Caco-2 (cell line): ENCODE results near the gene GRPR. TPM values are rescaled to one million over a fixed set of nuclear protein-coding genes. Genes with fewer than 3 reads are reported as not detected.

Experiments used
- BruUV-seq: library from RNA; stranded (reverse); fragments of 400-500 nt; replicated peaks from 2 replicates; lab custom pipeline; 2021; lab: Mats Ljungman, UMichigan
- CTCF ChIA-PET: fragments of 300-600 bp; sonication (Branson Sonifier 250); formaldehyde crosslinking; loops from one replicate; lab custom pipeline; 2022; ENCODE audit warnings: antibody characterized with exemption; lab: Charles Lee
- POLR2A ChIA-PET: fragments of 300-600 bp; sonication (Branson Sonifier 250); formaldehyde crosslinking; loops from one replicate; lab custom pipeline; 2022; ENCODE audit warnings: antibody characterized with exemption; lab: Charles Lee
- DNase-seq, 2 experiments: peaks; one replicate each; pipeline versions ENCODE4 v3.0.0 to v3.0.0-alpha.2; 2020 to 2022
- H3K27me3 ChIP-seq: replicated peaks from 2 replicates; pipeline ENCODE4 v1.6.0; 2011; ENCODE audit warnings: low read length; ENCODE audit not compliant: control insufficient read depth, insufficient read depth
- H3K36me3 ChIP-seq: 2 replicates; pipeline ENCODE4 v1.5.1; 2011; ENCODE audit warnings: low read length; ENCODE audit not compliant: control insufficient read depth, insufficient read depth
- H3K4me1 ChIP-seq: fragments of 250-450 bp; sonication (Bioruptor Pico); 2 replicates; pipeline ENCODE4 v1.5.1; 2020; ENCODE audit warnings: mild to moderate bottlenecking
- H3K4me3 ChIP-seq: 2 replicates; pipeline ENCODE4 v1.5.1; 2011; ENCODE audit warnings: low read depth, mild to moderate bottlenecking, control low read depth, low read length
- H3K9me3 ChIP-seq: fragments of 250-450 bp; sonication (Bioruptor Pico); 2 replicates; pipeline ENCODE4 v1.5.1; 2020; ENCODE audit warnings: mild to moderate bottlenecking, moderate library complexity
- H3K27ac Mint-ChIP-seq: one replicate; pipeline ENCODE4 v1.8.0; 2022; ENCODE audit warnings: mixed read lengths; ENCODE audit not compliant: unreplicated experiment
- H3K27me3 Mint-ChIP-seq: one replicate; pipeline ENCODE4 v1.8.0; 2022; ENCODE audit warnings: mixed read lengths; ENCODE audit not compliant: insufficient read depth, unreplicated experiment
- H3K36me3 Mint-ChIP-seq: one replicate; pipeline ENCODE4 v1.8.0; 2022; ENCODE audit warnings: mild to moderate bottlenecking, mixed read lengths; ENCODE audit not compliant: insufficient read depth, unreplicated experiment
- H3K4me1 Mint-ChIP-seq: one replicate; pipeline ENCODE4 v1.8.0; 2022; ENCODE audit warnings: low read depth, mixed read lengths; ENCODE audit not compliant: unreplicated experiment
- H3K4me3 Mint-ChIP-seq: one replicate; pipeline ENCODE4 v1.8.0; 2022; ENCODE audit warnings: mild to moderate bottlenecking, moderate library complexity, mixed read lengths; ENCODE audit not compliant: unreplicated experiment
- H3K9me3 Mint-ChIP-seq: one replicate; pipeline ENCODE4 v1.8.0; 2022; ENCODE audit warnings: mixed read lengths; ENCODE audit not compliant: unreplicated experiment
- CTCF ChIP-seq, 2 experiments: fragments of 200-600 bp in 1 of 2; IDR thresholded peaks; 1 replicate in 1 of 2; 2 replicates in 1 of 2; pipeline versions ENCODE4 v1.5.1 to v1.8.0; 2011 to 2022; ENCODE audit warnings: antibody characterized with exemption in 1 of 2, control low read depth in 1 of 2, inconsistent platforms in 1 of 2, low read depth in 1 of 2, low read length in 1 of 2, mild to moderate bottlenecking in 1 of 2, moderate library complexity in 1 of 2; ENCODE audit not compliant: insufficient read depth in 1 of 2, severe bottlenecking in 1 of 2, unreplicated experiment in 1 of 2
- intact Hi-C: fragments of 100-400 bp; cut with micrococcal nuclease; formaldehyde crosslinking; loops from one replicate; pipeline ENCODE4 v1.10.0; 2022; ENCODE audit not compliant: unreplicated experiment
- total RNA-seq: library from RNA; stranded (reverse); gene quantifications from 2 replicates; pipeline ENCODE4 v1.2.3, GENCODE V29; 2022

GRPR gene
- total RNA-seq, 1 experiment from 2014 or later, result not detected

DNA sequence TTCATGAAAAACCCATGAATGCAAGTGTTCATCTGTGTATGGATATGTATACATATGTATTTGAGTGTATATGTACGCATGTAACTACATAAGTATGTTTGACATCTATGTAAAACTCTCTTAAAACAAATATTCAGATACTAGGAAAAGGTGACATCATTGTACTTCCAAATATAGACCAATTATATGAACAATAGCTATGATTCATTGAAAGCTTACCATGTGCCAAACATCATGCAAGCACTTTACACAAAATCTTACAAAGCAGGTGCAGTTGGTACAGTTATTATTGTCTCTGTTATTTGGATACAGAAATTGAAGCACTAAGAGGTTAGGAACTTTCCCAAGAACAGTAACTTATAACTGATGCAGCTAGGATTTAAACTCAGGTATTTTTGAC is 65.3 kb downstream of the GRPR start:
- ChIA-PET POLR2A (no interaction called here), CTCF (no interaction called here)
- Mint-ChIP-seq H3K27me3 (no peaks in the 10 kb centered on the region), H3K36me3 (no peaks in the 10 kb centered on the region), H3K4me3 (no peak overlapping the region), H3K27ac (no peak overlapping the region), H3K9me3 (no peaks in the 10 kb centered on the region), H3K4me1 (no peaks in the 10 kb centered on the region)
- Histone ChIP-seq H3K9me3 (no peaks in the 10 kb centered on the region), H3K4me1 (no peaks in the 10 kb centered on the region), H3K27me3 (no peaks in the 10 kb centered on the region), H3K36me3 (no peaks in the 10 kb centered on the region), H3K4me3 (no peak overlapping the region)
- DNase-seq, result no peak
- BruUV-seq, result no TSS peak
- no peak for TF ChIP-seq CTCF (IDR thresholded peaks at IDR 0.05; ENCODE audit: insufficient read depth in 1 of 2, low read depth in 1 of 2, low read length in 1 of 2, severe bottlenecking in 1 of 2, unreplicated experiment in 1 of 2)
- intact Hi-C loops, result no loop called here

DNA sequence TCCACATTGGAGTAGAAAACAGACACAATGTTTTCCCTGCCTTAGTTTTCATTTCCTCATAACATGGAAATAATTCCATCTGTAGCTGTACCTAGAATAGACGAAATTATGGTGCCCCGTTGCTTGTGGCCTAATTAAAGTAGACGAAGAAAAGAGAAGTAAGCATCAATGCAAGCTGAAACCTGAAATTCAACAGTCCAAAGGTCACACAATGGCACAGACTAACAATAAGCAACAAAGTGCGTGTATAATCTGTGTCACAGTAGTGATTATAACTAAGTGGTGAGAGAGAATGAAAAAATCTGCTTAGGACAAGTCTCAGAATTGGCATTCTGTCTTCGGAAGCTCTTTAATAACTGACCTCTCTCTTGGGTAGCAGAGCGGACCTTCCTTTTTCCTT is 68.2 kb downstream of the GRPR start:
- Mint-ChIP-seq H3K27me3 (no peaks in the 10 kb centered on the region), H3K4me1 (no peaks in the 10 kb centered on the region), H3K9me3 (no peaks in the 10 kb centered on the region), H3K36me3 (no peaks in the 10 kb centered on the region), H3K27ac (no peak overlapping the region), H3K4me3 (no peak overlapping the region)
- TF ChIP-seq CTCF (IDR thresholded peaks at IDR 0.05; ENCODE audit: insufficient read depth in 1 of 2, low read depth in 1 of 2, low read length in 1 of 2, severe bottlenecking in 1 of 2, unreplicated experiment in 1 of 2), result no peak
- H3K4me3 ChIP-seq, result no peak overlapping the region
- no peak for DNase-seq
- BruUV-seq, result no TSS peak
- no peaks in the 10 kb centered on the region for H3K27me3 ChIP-seq
- intact Hi-C loops, result no loop called here
- H3K36me3 ChIP-seq, result no peaks in the 10 kb centered on the region
- no peaks in the 10 kb centered on the region for H3K4me1 ChIP-seq
- CTCF ChIA-PET, result no interaction called here
- H3K9me3 ChIP-seq, result no peaks in the 10 kb centered on the region
- POLR2A ChIA-PET, result no interaction called here

DNA sequence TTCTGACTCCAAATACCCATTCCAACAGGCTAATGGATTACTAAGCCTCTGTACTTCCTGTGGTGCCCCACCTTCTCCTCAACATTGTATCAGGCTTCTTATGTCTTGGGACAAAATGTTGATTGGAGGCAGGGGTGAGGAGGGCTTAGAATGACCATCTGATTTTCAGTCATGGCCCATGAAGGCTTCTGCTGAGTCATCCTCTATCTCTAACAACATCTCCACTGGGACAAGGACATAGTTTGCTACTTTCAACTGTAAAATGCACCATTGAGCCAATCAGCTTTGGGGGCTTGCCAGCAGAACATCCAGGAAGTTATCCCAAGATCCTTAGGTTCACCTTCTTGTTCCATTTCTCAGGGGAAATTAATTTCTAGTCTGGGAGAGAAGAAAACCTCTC is 73.5 kb downstream of the GRPR start:
- no peak overlapping the region for H3K27ac Mint-ChIP-seq
- Histone ChIP-seq H3K9me3 (no peaks in the 10 kb centered on the region), H3K27me3 (no peaks in the 10 kb centered on the region), H3K36me3 (no peaks in the 10 kb centered on the region), H3K4me1 (no peaks in the 10 kb centered on the region), H3K4me3 (no peak overlapping the region)
- no peaks in the 10 kb centered on the region for H3K9me3 Mint-ChIP-seq
- intact Hi-C loops, result no loop called here
- no peaks in the 10 kb centered on the region for H3K36me3 Mint-ChIP-seq
- no peak for TF ChIP-seq CTCF (IDR thresholded peaks at IDR 0.05; ENCODE audit: insufficient read depth in 1 of 2, low read depth in 1 of 2, low read length in 1 of 2, severe bottlenecking in 1 of 2, unreplicated experiment in 1 of 2)
- no TSS peak for BruUV-seq
- peaks cover 7% of the 10 kb centered on the region for H3K4me1 Mint-ChIP-seq
- no peak overlapping the region for H3K4me3 Mint-ChIP-seq
- no peak for DNase-seq
- ChIA-PET CTCF (no interaction called here), POLR2A (no interaction called here)
- H3K27me3 Mint-ChIP-seq, result no peaks in the 10 kb centered on the region
